CMK (cell line): Measurements from ENCODE around the gene USH2A.

Source experiments
- DNase-seq: peaks from one replicate; pipeline ENCODE4 v3.0.0-alpha.2; 2010; ENCODE audit warnings: low read depth

Gene USH2A

GRCh38 chr1:215597961-215598360, 825.3 kb downstream of the USH2A start:
- no peak for DNase-seq

DNA sequence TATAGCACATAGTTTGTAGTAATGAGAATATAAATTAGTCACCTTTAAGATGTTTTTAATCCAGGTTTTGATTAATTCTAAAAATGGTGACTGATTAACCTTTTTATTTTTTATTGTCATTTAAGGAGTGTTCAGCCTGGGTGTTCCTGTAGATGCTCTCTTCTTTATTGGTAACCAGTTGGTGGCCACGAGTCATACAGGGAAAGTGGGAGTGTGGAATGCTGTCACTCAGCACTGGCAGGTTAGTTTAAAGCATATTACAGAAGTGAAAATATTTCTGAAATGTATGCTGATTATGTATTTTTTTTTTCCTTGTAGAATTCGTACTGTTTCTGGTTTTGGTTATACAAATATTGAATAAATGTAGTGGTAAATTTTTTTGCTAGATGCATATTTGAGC, 828.0 kb downstream of the USH2A start:
- no peak for DNase-seq

DNA sequence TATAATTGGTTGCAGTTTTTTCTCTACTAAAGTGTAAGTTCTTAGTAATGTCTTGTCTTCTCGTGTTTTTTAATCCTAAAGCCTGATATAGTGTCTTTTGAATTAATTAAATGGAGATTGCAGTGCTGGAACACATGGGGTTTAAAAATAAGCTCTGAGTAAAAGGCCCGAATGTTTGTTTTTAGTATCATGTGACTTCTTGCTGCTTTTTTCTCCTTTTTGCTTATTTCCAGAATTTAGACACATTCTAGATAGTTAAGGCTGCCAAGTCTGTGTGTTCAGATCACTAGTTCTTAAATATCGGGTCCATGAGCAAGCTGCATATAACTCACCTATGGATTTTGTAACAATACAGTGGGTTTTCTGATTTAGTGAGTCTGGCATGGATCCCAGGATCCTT, 828.6 kb downstream of the USH2A start:
- no peak for DNase-seq

GRCh38 chr1:215590779-215591491, 832.3 kb downstream of the USH2A start:
- DNase-seq: no peak

DNA sequence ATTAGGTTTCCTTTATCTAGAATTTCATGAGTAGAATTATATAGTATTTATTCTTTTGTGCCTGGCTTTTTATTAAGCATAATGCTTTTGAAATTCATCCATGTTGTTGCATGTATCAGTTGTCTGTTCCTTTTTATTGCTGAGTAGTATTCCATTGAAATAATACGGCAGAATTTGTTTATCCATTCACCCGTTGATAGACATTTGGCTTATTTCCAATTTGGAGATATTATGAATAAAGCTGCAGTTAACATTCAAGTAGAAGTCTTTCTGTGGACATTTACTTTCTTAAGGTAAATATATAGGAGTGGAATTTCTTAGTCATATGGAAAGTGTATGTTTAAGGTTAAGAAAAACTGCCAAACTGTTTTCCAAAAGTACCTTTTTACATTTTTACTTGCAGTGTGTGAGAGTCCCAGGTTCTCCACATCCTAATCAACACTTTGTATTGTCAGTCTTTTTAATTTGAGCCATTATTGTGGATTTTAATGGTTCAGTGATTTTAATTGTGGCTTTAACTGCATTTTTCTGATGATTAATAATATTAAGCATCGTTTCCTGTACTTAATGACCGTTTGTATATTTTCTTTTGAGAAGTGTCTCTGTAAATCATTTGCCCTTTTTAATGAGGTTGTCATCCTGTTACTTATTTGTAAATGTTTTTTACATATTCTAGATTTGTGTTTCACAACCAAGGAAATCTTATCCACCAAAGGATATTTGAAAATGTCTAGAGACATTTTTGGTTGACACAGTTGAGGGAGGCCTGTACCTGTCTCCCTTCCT, 833.4 kb downstream of the USH2A start:
- no peak for DNase-seq

GRCh38 chr1:215584389-215584788, 838.9 kb downstream of the USH2A start:
- DNase-seq: no peak

DNA sequence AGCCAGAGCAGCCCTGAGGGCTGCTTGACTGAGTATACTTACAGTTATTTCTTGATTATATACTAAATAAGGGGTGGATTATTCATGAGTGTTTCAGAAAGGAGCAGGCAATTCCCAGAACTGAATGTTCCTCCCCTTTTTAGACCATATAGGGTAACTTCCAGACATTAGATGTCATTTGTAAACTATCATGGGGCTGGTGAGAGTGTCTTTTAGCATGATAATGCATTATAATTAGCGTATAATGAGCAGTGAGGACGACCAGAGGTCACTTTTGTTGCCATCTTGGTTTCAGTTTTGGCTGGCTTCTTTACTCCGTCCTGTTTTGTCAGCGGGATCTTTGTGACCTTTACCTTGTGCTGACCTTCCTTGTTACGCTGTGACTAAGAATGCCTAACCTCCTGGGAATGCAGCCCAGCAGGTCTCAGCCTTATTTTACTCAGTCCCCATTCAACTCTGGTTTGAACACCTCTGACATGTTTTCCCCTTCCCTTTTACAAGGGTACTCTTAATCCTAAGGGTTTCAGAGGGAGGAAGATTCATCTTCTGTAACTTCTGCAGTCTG, 840.0 kb downstream of the USH2A start:
- no peak for DNase-seq

DNA sequence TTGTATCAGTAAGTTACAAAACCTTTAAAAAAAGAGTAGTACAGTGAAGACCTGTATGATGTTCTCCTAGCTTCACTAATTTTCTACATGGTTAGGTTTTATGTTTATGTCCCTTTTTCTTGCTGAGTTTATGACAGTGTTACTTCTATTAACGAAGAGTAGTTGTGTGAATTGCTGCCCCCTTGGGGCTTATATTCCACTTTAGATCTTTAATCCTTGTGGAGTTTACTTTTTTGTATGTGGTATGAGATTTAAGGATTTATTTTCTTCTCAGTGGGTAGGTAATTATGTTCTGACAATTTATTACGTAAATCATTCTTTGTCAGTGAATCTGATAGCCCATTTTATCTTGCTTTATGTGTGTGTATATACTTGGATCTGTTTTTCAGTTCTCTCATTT, 841.4 kb downstream of the USH2A start:
- no peak for DNase-seq
